ENCODE data around the gene PAGE4. TPM values are rescaled to one million over a fixed set of nuclear protein-coding genes. Genes with fewer than 3 reads are reported as not detected.

The PAGE4 gene
- total and polyA plus RNA-seq, 9 of the 15 experiments (the other 6 are each of a cell fraction or from before 2014, with no cell fraction given): 0.99 to 8.0 (median 3.9) TPM

GRCh38 chrX:49829016-49829415 is at the start of gene PAGE4 (continued):
- TF ChIP-seq CTCF (IDR thresholded peaks at IDR 0.05 in 2 of 3, conservative IDR thresholded peaks at IDR 0.05 in 1 of 3; ENCODE audit: insufficient read depth in 2 of 3, low read depth in 1 of 3, low read length in 3 of 3): peak in 2 of 3 experiments; percentile 40 to 41; a peak in 3 of 6 replicates
- peak; percentile 82 for TF ChIP-seq L3MBTL2 (IDR thresholded peaks at IDR 0.05)
- no peak for TF ChIP-seq GABPB2 (CRISPR knock-in tag; conservative IDR thresholded peaks at IDR 0.05)
- peak; percentile 30; the same call in 1 of the 2 replicates for TF ChIP-seq MGA (IDR thresholded peaks at IDR 0.05)
- TF ChIP-seq HNRNPK (IDR thresholded peaks at IDR 0.05; ENCODE audit: low read depth, low read length, poor library complexity, severe bottlenecking): no peak
- TF ChIP-seq CBFA2T2 (conservative IDR thresholded peaks at IDR 0.05): 0 out of 2 replicates have a peak, but pooled peaks have one; percentile 18
- no peak for TF ChIP-seq GATAD2B (IDR thresholded peaks at IDR 0.05; ENCODE audit: borderline replicate concordance)
- TF ChIP-seq RAD51 (IDR thresholded peaks at IDR 0.05; ENCODE audit: borderline replicate concordance, low read depth): peak; percentile 87
- no peak for TF ChIP-seq ZNF445 (CRISPR knock-in tag; IDR thresholded peaks at IDR 0.05; ENCODE audit: low read depth)
- TF ChIP-seq NFYB (IDR thresholded peaks at IDR 0.05; ENCODE audit: extremely low read depth, insufficient read length): peak; percentile 66
- peak; percentile 82 for TF ChIP-seq USF1 (CRISPR knock-in tag; IDR thresholded peaks at IDR 0.05)
- peak; percentile 81 for TF ChIP-seq TFE3 (CRISPR knock-in tag; IDR thresholded peaks at IDR 0.05)
